ENCODE data around the gene FAM149A.

The FAM149A gene

DNA sequence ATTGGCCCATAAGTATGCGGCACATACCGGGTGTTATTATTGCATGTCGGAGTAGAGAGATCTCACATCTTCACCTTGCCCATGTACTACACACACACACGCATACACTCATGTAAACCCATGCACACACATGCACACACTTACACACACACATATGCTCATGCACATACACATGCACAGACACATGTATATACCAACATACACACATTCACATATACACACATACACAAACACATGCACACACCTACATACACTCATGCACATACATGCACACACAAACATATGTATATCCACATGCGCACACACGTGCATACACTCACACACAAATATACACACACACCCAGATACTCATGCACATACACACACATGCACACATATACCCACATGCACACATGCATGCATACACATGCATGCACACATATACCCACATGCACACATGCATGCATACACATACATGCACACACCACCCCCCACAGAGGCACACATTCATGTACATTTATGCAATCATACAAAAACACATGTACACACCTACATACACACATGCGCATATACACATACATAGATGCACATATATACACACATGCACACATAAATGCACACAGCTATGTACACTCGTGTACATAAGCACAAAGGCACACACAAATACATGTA lies 98.1 kb downstream of the FAM149A start:
- no peak for DNase-seq (ENCODE audit: low spot score)

DNA sequence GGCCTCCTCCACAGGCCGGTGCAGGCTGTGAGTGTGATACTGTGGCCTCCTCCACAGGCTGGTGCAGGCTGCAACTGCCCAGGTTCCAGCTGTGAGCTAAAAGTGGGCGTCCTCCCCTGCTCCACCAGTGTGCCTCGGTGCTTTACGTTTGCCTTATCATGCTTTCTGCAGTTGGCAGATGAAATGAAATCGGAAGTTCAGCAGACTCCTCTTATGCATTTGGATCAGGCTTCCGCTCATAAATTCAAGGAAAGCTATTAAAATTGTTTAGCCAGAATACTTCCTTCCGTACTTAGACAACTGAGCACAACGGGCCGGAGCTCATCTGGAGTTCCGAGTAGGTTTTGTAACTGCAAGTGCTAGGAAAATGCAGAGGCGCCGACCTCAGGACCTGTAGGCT lies 98.9 kb downstream of the FAM149A start:
- no peak for DNase-seq (ENCODE audit: low spot score)

DNA sequence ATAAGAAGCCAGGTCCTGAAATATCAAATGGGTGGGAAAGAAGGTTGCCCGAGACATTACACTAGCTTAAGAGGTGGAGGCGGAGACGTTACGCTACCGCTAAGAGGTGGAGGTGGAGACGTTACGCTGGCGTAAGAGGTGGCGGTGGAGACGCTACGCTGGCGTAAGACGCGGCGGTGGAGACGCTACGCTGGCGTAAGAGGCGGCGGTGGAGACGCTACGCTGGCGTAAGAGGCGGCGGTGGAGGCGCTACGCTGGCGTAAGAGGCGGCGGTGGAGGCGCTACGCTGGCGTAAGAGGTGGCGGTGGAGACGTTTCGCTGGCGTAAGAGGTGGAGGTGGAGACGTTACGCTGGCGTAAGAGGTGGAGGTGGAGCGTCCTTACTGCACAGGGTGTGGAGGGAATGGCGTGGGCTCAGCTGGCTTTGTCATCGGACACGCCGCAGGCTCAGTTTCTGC lies 99.6 kb downstream of the FAM149A start:
- DNase-seq (ENCODE audit: low spot score), result peak; percentile 70

DNA sequence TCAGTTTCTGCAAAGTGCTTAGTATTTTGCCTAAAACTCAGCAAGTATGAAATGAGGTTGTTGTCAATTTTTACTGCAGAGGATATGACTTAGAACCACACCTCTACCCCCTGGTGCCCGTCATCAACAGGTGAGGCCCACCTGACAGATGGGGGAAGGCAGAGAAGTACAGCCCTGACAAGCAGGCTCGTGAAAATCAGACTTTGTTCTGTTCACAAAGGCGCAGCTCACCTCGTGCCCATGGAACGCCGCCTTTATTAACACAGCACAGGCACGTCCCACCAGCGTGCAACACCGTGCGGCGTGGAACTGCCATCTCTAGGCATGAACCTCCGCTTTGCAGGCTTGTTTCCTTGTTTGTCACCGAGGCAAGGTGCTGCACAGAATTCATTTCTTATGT lies 100.2 kb downstream of the FAM149A start:
- no peak for DNase-seq (ENCODE audit: low spot score)

DNA sequence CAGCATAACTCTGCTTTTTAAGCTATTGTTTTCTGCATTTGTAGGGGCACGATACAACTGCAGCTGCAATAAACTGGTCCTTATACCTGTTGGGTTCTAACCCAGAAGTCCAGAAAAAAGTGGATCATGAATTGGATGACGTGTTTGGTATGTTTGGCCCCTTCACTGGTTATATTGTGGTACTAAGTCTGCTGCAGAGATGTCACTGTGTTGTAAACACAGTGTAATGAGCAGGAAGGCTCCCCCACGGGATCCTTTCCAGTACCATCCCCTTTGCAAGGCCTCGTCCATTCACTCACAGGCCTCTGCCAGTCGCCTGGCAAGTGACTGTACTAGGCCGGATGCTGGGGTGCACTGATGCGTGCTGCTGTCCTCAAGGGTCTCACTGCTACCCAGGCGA lies 100.7 kb downstream of the FAM149A start:
- no peak for DNase-seq (ENCODE audit: low spot score)

DNA sequence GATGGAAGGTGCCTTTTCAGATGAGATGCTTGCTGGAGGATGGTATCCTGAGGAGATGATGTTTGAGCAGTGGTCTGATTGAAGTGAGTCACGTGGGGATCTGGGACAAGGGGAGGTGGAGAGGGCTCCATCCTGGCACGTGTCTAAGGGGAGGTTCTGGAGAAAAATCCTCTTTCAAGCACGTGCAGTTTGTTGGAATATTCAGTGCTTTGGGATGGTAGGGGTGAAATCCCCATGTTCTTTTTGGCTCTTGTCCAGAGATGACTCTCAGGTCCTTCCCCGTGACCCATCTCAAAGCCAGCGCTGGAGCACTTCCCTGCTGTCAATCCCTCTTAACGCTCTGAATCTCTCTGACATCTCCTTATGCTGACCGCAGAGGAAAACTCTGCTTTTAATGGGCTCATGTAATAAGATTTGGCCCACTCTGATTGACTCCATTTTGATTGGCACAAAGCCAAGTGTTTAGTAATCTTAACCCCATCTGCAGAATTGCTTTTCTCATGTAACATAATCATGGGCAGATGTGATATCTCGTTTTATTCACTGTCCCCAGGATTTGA lies 112.0 kb downstream of the FAM149A start:
- DNase-seq (ENCODE audit: low spot score), result no peak

DNA sequence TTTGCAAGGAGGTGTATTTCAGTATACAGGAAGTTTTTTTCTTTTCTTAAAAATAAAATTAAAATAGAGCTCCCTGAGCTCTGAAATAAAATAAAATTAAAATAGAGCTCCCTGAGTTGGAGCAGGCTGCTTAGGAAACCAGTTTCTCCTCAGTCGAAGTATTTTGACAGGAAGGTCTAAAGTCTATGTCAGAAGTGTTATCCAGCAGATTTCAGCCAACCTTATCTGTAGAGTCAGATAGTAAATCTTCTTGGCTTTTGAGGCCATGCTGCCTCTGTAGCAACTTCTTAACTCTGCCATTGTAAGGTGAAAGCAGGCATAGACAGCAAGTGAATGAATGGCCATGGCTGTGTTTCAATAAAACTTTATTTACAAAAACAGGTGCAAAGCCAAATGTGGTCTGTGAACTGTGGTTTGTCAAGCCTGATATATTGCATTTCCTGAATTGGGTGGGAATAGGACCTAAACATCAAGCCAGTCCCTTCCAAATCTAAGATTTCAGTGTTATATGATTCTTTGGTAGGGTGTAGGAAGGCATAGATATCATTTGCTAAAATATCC lies 113.3 kb downstream of the FAM149A start:
- DNase-seq (ENCODE audit: low spot score), result no peak

DNA sequence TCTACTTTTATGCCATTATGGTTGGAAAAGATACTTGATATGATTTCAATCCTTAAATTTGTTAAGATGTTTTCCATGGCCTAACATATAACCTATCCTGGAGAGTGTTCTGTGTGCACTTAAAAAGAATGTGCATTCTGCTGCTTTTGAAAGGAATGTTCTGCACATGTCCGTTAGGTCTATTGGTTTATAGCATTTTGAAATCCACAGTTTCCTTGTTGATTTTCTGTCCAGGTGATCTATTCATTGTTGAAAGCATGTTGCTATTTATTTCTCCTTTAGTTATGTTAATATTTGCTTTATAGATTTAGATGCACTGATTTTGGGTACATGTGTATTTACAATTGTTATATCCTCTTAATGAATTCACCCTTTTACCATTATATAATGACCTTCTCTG lies 117.1 kb downstream of the FAM149A start:
- no peak for DNase-seq (ENCODE audit: low spot score)

Measured in cerebellar cortex (tissue), 1 donor.